ENCODE measurements around the gene SGPP2.

DNA sequence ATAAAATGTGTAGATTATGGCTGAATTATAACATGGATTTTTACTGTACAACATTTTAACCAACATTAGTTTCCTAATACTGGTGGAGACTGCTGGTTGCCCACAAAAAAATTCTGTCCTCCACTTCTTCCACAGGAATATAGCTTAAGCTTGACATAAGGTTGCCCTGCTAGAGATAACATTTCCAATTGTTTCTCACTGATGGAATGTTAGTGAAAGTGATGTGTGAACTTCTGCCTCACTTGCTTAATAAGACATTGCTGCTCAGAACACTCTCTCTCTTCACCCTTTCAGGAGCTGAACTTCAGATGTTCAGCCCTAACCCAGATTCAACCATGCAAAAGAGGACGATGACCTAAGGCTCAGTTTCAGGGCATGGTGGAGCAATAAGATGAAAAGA is 2.7 kb upstream of the SGPP2 start:
- TF ChIP-seq, protein P1, sequence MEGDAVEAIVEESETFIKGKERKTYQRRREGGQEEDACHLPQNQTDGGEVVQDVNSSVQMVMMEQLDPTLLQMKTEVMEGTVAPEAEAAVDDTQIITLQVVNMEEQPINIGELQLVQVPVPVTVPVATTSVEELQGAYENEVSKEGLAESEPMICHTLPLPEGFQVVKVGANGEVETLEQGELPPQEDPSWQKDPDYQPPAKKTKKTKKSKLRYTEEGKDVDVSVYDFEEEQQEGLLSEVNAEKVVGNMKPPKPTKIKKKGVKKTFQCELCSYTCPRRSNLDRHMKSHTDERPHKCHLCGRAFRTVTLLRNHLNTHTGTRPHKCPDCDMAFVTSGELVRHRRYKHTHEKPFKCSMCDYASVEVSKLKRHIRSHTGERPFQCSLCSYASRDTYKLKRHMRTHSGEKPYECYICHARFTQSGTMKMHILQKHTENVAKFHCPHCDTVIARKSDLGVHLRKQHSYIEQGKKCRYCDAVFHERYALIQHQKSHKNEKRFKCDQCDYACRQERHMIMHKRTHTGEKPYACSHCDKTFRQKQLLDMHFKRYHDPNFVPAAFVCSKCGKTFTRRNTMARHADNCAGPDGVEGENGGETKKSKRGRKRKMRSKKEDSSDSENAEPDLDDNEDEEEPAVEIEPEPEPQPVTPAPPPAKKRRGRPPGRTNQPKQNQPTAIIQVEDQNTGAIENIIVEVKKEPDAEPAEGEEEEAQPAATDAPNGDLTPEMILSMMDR (optimal IDR thresholded peaks at IDR 0.05 in 1 of 3, IDR thresholded peaks at IDR 0.05 in 1 of 3, conservative IDR thresholded peaks at IDR 0.05 in 1 of 3; ENCODE audit: extremely low read depth in 1 of 3, insufficient read depth in 2 of 3, low read length in 3 of 3), result no peak
- TF ChIP-seq EZH2 (IDR thresholded peaks at IDR 0.05; ENCODE audit: low read length), result no peak
